Stimulated activated CD4-positive, alpha-beta T cell treated with anti-CD3 and anti-CD28 coated beads, Interleukin-2, amount 100 ng/mL, for 48 hours (primary cell): ENCODE measurements around the gene USP12.
"Not testable (repeated sequence)": the region's sequence is repeated elsewhere in the genome, so short reads cannot be mapped to it uniquely, and the experiment has no call there.

Source experiments
- DNase-seq, 2 donors: peaks; one replicate each; pipeline ENCODE4 v3.0.0-alpha.2; 2020

Gene USP12

GRCh38 chr13:27147530-27148170 lies 24.0 kb downstream of the USP12 start:
- DNase-seq = no peak

GRCh38 chr13:27141746-27142145 lies 29.9 kb downstream of the USP12 start:
- DNase-seq = no peak

DNA sequence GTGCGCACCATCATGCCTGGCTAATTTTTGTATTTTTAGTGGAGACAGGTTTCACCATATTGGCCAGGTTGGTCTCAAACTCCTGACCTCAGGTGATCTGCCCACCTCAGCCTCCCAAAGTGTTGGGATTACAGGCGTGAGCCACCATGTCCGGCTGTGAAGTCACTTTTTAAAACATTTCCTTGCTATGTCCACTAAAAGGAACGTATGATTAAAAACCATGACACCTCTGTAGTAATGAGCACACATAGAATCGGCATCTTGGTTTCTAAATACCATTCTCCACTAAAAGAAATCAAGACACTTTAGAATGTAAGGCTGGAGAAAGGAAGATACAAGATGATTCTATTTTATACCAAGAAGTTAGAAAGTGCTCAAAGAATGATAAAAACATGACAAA lies 30.5 kb downstream of the USP12 start:
- DNase-seq = not testable (repeated sequence)

DNA sequence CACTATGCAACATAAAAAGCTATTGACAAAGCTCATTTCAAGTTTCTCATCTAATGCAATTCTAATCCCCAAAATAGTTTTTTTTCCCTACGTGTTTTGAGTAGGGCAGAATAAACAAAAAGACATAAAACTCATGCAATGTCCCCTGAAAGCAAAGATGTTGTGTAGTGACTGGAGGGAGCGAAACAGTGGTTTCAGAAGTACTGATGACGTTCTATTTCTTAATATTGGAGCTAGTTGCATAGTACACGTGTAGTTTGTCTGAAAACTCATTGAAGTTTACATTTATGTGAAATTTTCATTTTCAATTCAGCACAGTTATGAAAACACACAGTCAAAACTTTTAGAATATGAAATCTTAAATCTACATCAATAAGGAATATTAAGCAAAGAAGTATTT lies 31.6 kb downstream of the USP12 start:
- DNase-seq = no peak

GRCh38 chr13:27139565-27139964 lies 32.0 kb downstream of the USP12 start:
- DNase-seq = no peak

- no peak for DNase-seq
Observed at GRCh38 chr13:27138457-27139093, 33.0 kb downstream of the USP12 start.

GRCh38 chr13:27137759-27138158 lies 33.9 kb downstream of the USP12 start:
- DNase-seq = no peak

- DNase-seq = no peak
Observed at GRCh38 chr13:27135023-27135422, 36.6 kb downstream of the USP12 start.

DNA sequence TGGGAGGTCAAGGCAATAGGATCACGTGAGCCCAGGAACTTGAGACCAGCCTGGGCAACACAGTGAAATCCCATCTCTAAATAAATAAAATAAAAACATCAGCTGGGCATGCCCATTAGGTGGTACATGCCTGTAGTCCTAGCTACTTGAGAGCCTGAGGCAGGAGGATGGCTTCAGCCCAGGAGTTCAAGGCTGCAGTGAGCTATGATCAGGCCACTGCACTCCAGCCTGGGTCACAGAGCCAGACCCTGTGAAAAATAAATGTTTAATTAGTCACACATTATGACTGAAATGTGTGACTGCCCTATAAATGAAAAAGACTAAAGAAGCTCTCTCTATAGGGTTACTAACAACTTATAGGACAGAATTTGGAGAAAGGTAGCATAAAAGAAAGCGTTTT lies 37.7 kb downstream of the USP12 start:
- no peak for DNase-seq

DNA sequence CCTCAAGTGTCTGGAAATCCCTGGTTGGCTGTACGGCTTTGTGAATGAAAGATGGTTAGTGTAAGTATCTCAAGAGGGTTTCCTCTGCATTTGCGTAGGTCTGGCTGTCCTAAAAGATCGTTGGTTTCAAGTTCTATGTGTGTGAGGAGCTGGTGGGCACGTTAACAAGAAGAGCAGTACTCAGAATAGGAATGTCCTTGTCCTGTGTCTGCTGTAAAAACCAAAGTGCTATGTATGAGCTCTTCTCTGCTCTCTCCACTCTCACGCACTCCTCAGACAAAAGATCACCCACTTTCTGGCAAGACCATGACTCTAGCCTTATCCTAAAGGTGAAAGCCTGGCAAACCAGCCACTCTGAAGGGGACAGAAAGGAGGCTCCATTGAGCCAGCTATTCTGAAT lies 39.1 kb downstream of the USP12 start:
- DNase-seq = no peak

DNA sequence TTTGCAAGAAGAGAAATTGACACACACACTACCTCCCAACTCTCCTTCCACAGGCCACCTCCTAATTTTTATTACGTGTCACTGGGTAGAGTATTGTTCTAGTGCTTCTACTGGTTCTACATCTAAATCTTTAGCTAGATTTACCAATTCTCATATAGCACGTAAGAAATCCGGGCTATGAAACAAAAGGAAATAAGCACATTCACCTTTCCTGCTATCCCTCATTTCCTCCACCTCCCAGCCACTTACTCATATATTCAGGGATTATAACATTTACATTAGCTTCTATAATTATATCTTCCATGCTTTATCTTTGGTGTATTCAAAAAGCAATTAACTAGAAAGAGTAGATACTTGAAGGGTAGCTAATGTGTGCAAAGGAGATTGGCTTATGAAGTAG lies 39.7 kb downstream of the USP12 start:
- DNase-seq = no peak

DNA sequence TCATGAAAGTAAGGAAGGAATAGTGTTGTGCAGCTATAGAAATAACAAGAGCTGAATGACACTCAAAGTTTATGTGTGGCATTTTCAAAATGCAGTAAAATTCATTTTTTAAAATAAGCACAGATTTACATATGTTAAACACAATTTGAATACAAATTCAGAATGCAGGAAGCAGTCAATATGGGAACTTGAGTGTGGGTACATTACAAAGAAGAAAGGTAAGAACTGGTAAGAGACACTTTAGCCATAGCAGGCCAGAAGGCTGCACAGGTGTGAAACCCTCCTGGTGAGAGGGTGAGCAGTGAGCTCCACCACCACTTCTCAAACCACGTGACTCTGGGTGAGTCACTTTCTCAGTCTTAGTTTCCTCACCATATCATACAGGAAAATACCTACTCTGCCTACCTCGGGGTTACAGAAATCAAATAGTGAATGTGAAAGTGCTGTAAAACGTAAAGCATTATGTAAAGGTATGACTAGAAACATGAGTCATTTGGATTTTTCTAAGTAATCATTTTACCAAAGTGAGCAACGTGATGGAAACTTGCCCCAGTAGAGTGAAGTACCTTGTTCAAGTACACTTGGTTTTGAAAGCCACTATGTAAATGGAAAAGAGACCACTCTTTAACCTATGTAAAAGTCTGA lies 40.5 kb downstream of the USP12 start:
- peak; percentile 58 to 64 for DNase-seq

DNA sequence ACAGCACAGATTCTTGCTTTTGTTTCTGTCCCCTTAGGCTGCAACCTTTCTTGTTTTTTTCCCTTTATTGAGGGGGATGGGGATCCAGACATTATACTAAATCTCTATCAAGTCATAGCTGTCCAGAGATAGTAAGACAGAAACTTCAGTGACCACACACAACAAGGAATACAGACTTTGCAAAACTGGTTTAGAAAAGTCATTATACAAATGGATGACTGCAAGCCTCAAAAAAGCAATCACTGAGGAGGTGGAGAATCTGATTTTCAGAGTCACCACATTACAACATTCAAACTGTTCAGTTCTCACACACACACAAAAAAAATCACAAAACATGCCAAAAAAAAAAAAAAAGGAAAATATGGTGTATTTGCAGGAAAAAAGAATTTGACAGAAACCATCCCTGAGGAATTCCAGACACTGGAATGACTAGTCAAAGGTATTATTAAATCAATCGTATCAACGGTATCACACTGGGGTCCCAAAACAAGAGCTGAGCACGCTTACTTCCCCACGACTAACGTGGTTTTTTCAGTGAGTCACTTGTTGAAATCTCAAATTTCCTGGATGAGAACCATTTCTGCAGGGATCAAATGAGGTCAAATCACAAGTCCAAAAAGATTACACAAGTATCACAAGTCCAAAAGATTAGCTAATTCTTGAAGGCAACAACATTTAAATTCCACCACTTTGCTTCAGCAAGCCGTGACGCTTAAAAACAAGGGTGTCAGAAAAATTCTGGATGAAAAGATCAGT lies 41.2 kb downstream of the USP12 start:
- DNase-seq = no peak

- no peak for DNase-seq
Observed at GRCh38 chr13:27128825-27129627, 42.6 kb downstream of the USP12 start.

DNA sequence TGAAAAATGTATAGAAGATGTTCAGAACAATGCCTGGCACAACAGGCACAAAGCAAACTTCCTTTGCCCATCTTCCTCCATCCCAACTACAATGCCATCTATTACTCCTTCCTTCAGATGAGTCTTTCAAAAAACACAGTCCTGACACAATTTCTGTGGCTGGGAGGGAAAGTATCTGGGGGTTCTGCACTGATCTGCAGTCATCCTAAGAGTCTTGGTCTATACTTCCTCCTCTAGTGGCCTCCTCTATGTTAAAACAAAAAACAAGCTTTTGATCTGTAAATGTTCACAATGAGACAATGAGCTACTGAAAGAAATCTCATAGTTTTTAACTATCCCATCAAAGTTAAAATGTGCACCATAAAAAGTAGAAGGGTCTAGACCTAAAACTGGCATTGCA lies 44.8 kb downstream of the USP12 start:
- no peak for DNase-seq

- no peak for DNase-seq
Observed at GRCh38 chr13:27125357-27126282, 46.0 kb downstream of the USP12 start.

DNA sequence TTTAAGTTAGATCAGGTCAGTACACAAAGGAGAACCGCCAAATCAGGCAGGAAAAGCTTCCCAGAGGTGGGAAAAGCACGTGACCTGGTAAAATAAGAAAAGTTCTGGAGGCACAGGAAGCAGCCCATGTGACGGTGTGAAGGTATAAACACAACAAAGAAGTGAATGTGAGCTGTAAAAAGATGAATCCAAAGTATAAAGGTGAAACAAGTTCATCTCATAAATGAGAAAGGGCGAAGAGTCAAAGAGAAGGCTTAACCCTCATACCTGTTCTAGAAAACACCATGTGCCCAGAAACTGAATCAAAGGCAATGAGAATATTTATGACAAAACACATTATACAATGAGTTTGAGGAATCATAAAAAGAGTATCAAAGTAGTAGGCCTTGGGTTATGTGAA lies 47.0 kb downstream of the USP12 start:
- DNase-seq = no peak

GRCh38 chr13:27123445-27123844 lies 48.2 kb downstream of the USP12 start:
- DNase-seq = not testable (repeated sequence)

GRCh38 chr13:27122036-27122435 lies 49.6 kb downstream of the USP12 start:
- DNase-seq = no peak

- no peak for DNase-seq
Observed at GRCh38 chr13:27120811-27121210, 50.8 kb downstream of the USP12 start.

DNA sequence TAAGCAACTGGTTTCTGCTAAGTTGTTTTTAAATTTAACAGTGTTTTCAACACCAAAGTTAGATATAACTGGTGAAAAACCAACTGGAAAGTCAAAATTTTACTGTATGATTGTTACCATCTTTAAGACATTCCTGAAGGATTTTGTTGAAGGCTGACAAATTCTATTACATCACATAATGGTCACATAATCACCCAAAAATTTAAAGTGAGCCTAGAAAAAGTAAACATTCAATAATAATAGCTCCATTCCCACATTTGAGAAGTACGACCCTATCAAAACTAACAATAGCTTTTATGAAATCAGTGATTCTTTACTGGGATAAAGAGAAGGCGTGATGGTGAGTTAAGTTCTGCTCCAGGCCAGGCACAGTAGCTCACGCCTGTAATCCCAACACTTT lies 51.6 kb downstream of the USP12 start:
- no peak for DNase-seq
